Pancreas (tissue), 10 donors: ENCODE data around the gene SPCS3. TPM values are rescaled to one million over a fixed set of nuclear protein-coding genes. Genes with fewer than 3 reads are reported as not detected.

Experiments used
- ATAC-seq, 4 donors: fragments of 200-7000 bp; cut with Tn5 transposase; one replicate each; pipeline versions ENCODE4 v1.8.0 to v1.9.1; 2020; ENCODE audit warnings: mild to moderate bottlenecking in 4 of 4, moderate library complexity in 4 of 4
- DNase-seq, 6 donors: peaks; one replicate each; pipeline ENCODE4 v3.0.0-alpha.2; 2020
- FAIRE-seq: peaks from 2 replicates; lab custom pipeline; 2012; peaks lifted over from hg19 to GRCh38; lab: Jason Lieb, UNC
- H3K27ac ChIP-seq, 4 donors: fragments of 200-600 bp; sonication (generic); 1 replicate in 3 of 4; 2 replicates in 1 of 4; pipeline versions ENCODE4 v1.5.0 to v1.8.0; 2020
- H3K27me3 ChIP-seq, 4 donors: fragments of 200-600 bp; one replicate each; pipeline ENCODE4 v1.8.0; 2021
- H3K36me3 ChIP-seq, 3 donors: fragments of 200-600 bp; sonication (generic) in 1 of 3; one replicate each; pipeline versions ENCODE4 v1.5.0 to v1.8.0; 2020 to 2021
- H3K4me1 ChIP-seq, 3 donors: fragments of 200-600 bp; one replicate each; pipeline ENCODE4 v1.8.0; 2021
- H3K4me3 ChIP-seq, 4 donors: fragments of 200-600 bp; sonication (generic) in 2 of 4; one replicate each; pipeline versions ENCODE4 v1.5.0 to v1.8.0; 2020 to 2021
- H3K9me3 ChIP-seq, 4 donors: fragments of 200-600 bp; one replicate each; pipeline ENCODE4 v1.8.0; 2021
- WGBS, 2 donors: extraction: QIAGEN DNeasy Blood & Tissue Kit; methylation state at CpG; one replicate each; pipeline ENCODE4 v1.1.7; 2013; 5-methylcytosine and 5-hydroxymethylcytosine counted together
- intact Hi-C, 3 donors: fragments of 100-400 bp; cut with DNase I; formaldehyde crosslinking; loops; one replicate each; pipeline versions ENCODE4 v1.11.1 to v1.14.2; 2022
- polyA plus RNA-seq, 2 donors: library from polyadenylated mRNA; stranded (reverse); fragments of 200-250 nt; gene quantifications; one replicate each; pipeline ENCODE4 v1.2.3, GENCODE V29; 2013
- total RNA-seq, 6 donors: library from RNA; stranded (reverse); fragmentation: NEBNext Ultra II Directional in 4 of 6; extraction: Animal tissue kit (Norgen Biotek cat#: 25700) in 4 of 6; gene quantifications; one replicate each; pipeline versions ENCODE4 v1.2.1 to v1.2.4, GENCODE V29; 2021 to 2023
- TF ChIP-seq, protein P1 (sequence below), 4 donors: fragments of 200-600 bp; sonication (generic) in 3 of 4; IDR thresholded peaks; one replicate each; pipeline versions ENCODE4 v1.5.0 to v1.8.0; 2021; ENCODE audit warnings: antibody characterized with exemption in 4 of 4
- donor health status: healthy with polysubstance abuse.
- donor health status: DM: no; HTN: no; CAD: no; lungs with moderate emphysema.
- donor health status: DM: no; HTN: no; CAD: no.
- donor health status: control.
- donor health status: control.
- donor health status: Bipolar disorder and iron deficiency.
- donor health status: DM: yes; HTN: yes; CAD: no.
- donor health status: DM: no; HTN: no; CAD: no.
- donor health status: DM: no; HTN: no; CAD: no.
- donor health status: DM: yes; HTN: yes; CAD: no.

The SPCS3 gene
- total and polyA plus RNA-seq, 8 donors = 24.2 to 166 (median 128) TPM

DNA sequence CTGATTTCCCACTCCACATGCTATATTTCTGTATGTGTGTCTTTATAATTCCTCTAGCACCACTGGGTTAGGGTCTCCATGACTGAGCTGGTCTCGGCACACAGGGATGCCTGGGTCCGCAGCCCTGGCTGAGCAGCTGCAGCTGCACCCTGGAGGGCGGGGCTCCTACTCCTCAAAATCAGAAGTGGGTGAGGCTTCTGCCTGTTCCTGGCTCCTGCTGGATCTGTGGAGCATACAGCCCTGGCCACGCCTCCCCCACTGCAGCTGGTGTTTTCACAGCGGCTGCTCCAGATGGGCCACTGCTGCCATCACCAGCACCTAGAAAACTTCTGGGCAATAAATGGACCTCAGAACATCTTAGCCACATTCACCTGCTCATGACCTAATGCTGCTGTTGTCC is 30.9 kb downstream of the SPCS3 start:
- no peaks in the 10 kb centered on the region for H3K9me3 ChIP-seq
- DNase-seq (no peak), ATAC-seq (no peak), FAIRE-seq (no peak)
- no peaks in the 10 kb centered on the region for H3K36me3 ChIP-seq
- TF ChIP-seq, protein P1, sequence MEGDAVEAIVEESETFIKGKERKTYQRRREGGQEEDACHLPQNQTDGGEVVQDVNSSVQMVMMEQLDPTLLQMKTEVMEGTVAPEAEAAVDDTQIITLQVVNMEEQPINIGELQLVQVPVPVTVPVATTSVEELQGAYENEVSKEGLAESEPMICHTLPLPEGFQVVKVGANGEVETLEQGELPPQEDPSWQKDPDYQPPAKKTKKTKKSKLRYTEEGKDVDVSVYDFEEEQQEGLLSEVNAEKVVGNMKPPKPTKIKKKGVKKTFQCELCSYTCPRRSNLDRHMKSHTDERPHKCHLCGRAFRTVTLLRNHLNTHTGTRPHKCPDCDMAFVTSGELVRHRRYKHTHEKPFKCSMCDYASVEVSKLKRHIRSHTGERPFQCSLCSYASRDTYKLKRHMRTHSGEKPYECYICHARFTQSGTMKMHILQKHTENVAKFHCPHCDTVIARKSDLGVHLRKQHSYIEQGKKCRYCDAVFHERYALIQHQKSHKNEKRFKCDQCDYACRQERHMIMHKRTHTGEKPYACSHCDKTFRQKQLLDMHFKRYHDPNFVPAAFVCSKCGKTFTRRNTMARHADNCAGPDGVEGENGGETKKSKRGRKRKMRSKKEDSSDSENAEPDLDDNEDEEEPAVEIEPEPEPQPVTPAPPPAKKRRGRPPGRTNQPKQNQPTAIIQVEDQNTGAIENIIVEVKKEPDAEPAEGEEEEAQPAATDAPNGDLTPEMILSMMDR (IDR thresholded peaks at IDR 0.05) = no peak
- no peaks in the 10 kb centered on the region for H3K27me3 ChIP-seq
- H3K27ac ChIP-seq = no peak overlapping the region
- H3K4me3 ChIP-seq = no peak overlapping the region
- H3K4me1 ChIP-seq = no peaks in the 10 kb centered on the region
- WGBS, 2 donors = 94 to 95% methylated on average over 5 of the region's 5 CpGs
- intact Hi-C loops = no loop called here

DNA sequence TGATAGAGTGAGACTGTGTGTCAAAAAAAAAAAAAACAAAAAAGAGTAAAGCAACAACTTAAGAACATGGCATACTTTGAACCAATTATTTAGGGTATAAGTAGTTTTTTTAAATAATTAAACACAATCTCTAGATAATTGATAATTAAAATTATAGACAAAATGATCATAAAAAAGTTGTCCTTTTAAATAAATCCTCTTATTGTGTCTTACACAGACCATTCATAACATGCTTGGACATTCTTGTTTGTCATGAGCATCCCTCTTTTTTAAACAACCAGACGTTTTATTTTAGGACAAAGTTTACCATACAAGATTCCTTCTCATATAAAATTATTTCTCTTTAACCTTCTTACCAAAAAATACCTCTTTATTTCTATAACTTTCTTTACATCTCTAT is 35.1 kb downstream of the SPCS3 start:
- TF ChIP-seq, protein P1 (IDR thresholded peaks at IDR 0.05) = no peak
- DNase-seq (no peak), FAIRE-seq (no peak), ATAC-seq (no peak)
- Histone ChIP-seq H3K4me1 (no peaks in the 10 kb centered on the region), H3K4me3 (no peak overlapping the region), H3K36me3 (no peaks in the 10 kb centered on the region), H3K27me3 (no peaks in the 10 kb centered on the region), H3K27ac (no peak overlapping the region), H3K9me3 (no peaks in the 10 kb centered on the region)
- 50 to 72% methylated on average over 1 of the region's 1 CpG for WGBS, 2 donors
- intact Hi-C loops = no loop called here

DNA sequence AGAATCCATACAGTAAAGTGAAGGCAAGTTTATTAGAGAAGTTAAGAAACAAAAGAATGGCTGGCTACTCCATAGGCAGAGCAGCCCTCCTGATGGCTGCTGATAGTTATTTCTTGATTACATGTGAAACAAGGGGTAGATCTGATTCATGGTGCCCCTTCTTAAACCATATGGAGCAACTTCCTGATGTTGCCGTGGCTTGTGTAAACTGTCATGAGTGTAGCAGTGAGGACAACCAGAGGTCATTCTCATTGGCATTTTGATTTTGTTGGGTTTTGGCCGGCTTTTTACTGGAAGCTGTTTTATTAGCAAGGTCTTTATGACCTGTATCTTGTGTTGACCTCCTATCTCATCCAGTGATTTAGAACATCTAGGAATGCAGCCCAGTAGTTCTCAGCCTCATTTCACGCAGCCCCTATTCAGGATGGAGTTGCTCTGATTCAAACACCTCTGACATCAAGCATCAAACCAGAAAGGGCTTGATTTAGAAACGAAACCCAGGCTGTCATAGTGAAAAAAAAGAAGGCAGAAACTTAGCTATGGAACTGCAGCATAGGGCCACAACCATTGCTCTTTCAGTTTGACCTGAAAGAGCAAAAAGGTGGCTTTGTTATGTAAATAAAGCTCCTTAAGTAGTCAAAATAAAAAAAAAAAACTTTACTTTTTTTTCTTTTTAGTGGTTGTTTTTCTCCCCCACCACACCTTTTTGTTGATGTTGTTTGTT is 37.8 kb downstream of the SPCS3 start:
- TF ChIP-seq, protein P1 (IDR thresholded peaks at IDR 0.05) = no peak
- FAIRE-seq (no peak), DNase-seq (no peak), ATAC-seq (no peak)
- 65 to 70% methylated on average over 4 of the region's 4 CpGs for WGBS, 2 donors
- no peaks in the 10 kb centered on the region for H3K9me3 ChIP-seq
- no peak overlapping the region for H3K27ac ChIP-seq
- no peaks in the 10 kb centered on the region for H3K27me3 ChIP-seq
- no peak overlapping the region for H3K4me3 ChIP-seq
- intact Hi-C loops = no loop called here
- no peaks in the 10 kb centered on the region for H3K4me1 ChIP-seq
- H3K36me3 ChIP-seq = no peaks in the 10 kb centered on the region

DNA sequence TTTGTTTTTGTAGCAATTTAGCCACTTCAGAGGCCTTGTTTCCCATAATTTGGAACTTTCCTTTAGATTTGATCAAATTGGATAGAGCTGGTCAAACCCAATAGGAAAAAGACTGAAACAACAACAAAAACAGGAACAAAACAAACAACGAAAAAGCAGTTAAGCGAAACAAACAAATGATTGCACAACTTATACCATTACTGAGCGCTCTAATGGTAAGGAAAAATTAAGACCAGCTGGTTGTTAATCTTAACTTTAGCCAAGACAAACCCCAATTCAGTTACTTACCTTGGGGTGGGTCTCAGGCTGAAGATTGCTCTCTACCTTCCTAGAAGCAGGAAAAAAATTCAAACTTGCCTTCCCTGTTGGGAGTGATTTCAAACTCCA is 38.3 kb downstream of the SPCS3 start:
- Histone ChIP-seq H3K27ac (no peak overlapping the region), H3K9me3 (no peaks in the 10 kb centered on the region), H3K27me3 (no peaks in the 10 kb centered on the region), H3K4me3 (no peak overlapping the region), H3K36me3 (no peaks in the 10 kb centered on the region), H3K4me1 (no peaks in the 10 kb centered on the region)
- DNase-seq (no peak), ATAC-seq (no peak), FAIRE-seq (no peak)
- WGBS, 2 donors = 91 to 93% methylated on average over 3 of the region's 3 CpGs
- intact Hi-C loops = no loop called here
- TF ChIP-seq, protein P1 (IDR thresholded peaks at IDR 0.05) = no peak

DNA sequence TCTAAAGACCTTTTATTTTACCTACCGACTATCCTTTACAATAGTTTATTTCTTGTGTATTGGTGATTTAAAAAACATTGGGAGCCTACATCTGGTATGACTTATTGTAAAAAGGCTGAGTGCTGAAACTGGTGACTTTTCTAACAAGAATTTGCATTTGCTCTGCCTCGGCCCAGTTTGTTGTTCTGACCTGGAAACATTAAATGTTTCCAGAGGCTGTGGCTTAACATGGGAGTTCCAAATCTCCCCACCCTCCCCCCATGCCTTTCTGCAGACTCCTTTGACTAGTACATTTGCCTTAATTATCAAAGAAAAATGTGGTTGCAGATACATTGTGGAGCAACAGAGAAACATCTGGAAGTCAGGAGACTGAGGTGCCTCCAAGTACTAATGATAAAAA is 39.8 kb downstream of the SPCS3 start:
- ATAC-seq (no peak), DNase-seq (no peak), FAIRE-seq (no peak)
- Histone ChIP-seq H3K27me3 (no peaks in the 10 kb centered on the region), H3K4me1 (no peaks in the 10 kb centered on the region), H3K4me3 (no peak overlapping the region), H3K36me3 (no peaks in the 10 kb centered on the region), H3K9me3 (no peaks in the 10 kb centered on the region), H3K27ac (no peak overlapping the region)
- TF ChIP-seq, protein P1 (IDR thresholded peaks at IDR 0.05) = no peak
- WGBS, 2 donors = 79 to 87% methylated on average over 2 of the region's 2 CpGs
- intact Hi-C loops = no loop called here
